A549 (cell line): Measurements from ENCODE around the gene GNPTG. TPM values are rescaled to one million over a fixed set of nuclear protein-coding genes. Genes with fewer than 3 reads are reported as not detected.

ENCODE experiments used
- ATAC-seq, 2 experiments: fragments of 200-7000 bp in 1 of 2; fragments of >200 bp in 1 of 2; cut with Nextera tagmentation in 1 of 2; cut with Tn5 transposase in 1 of 2; 3 replicates each; pipeline versions ENCODE4 v1.8.0 to v1.9.1; 2018 to 2020; ENCODE audit warnings: mild to moderate bottlenecking in 1 of 2, moderate library complexity in 1 of 2
- CTCF ChIA-PET: fragments of 300-600 bp; sonication (Branson Sonifier 250); formaldehyde crosslinking; extraction: SDS; loops from one replicate; lab custom pipeline; 2021; ENCODE audit warnings: antibody characterized with exemption, inconsistent platforms; lab: Yijun Ruan, JAX
- POLR2A ChIA-PET: fragments of 350-600 bp; formaldehyde crosslinking; extraction: SDS; loops from one replicate; lab custom pipeline; 2021; ENCODE audit warnings: antibody characterized with exemption, inconsistent platforms; lab: Yijun Ruan, JAX
- DNase-seq, 2 experiments: peaks; one replicate each; pipeline versions ENCODE4 v3.0.0 to v3.0.0-alpha.2; 2011 to 2016; ENCODE audit warnings: low read depth in 1 of 2, low spot score in 1 of 2
- FAIRE-seq: peaks from 2 replicates; lab custom pipeline; 2011; peaks lifted over from hg19 to GRCh38; lab: Jason Lieb, UNC
- H3K27ac ChIP-seq, 2 experiments: fragments of >200 bp; sonication (Bioruptor Twin); formaldehyde crosslinking; 3 replicates each; pipeline ENCODE4 v1.5.1; 2016 to 2017
- H3K4me1 ChIP-seq: fragments of >200 bp; sonication (Bioruptor Twin); formaldehyde crosslinking; 3 replicates; pipeline ENCODE4 v1.6.1; 2016
- H3K4me2 ChIP-seq: fragments of >200 bp; sonication (Bioruptor Twin); formaldehyde crosslinking; 3 replicates; pipeline ENCODE4 v1.6.1; 2016
- H3K4me3 ChIP-seq: fragments of >200 bp; sonication (Bioruptor Twin); formaldehyde crosslinking; 3 replicates; pipeline ENCODE4 v1.5.1; 2016
- H3K9me3 ChIP-seq: fragments of >200 bp; sonication (Bioruptor Twin); formaldehyde crosslinking; 3 replicates; pipeline ENCODE4 v1.6.1; 2016
- BHLHE40 ChIP-seq: IDR thresholded peaks from 2 replicates; pipeline ENCODE4 v1.6.1; 2012; ENCODE audit warnings: low read depth, low read length, inconsistent platforms
- CBX8 ChIP-seq: fragments of 200-600 bp; sonication (generic); IDR thresholded peaks from 2 replicates; pipeline ENCODE4 v1.6.1; 2016
- EHF ChIP-seq: fragments of 250-450 bp; sonication (Bioruptor Pico); IDR thresholded peaks from 2 replicates; pipeline ENCODE4 v1.5.0; 2020; ENCODE audit warnings: mild to moderate bottlenecking
- EP300 ChIP-seq, 2 experiments: fragments of >200 bp; sonication (Bioruptor Twin); formaldehyde crosslinking; IDR thresholded peaks; 2 replicates in 1 of 2; 3 replicates in 1 of 2; pipeline ENCODE4 v1.6.1; 2016 to 2017
- HEYL ChIP-seq: fragments of 250-450 bp; sonication (Bioruptor Pico); IDR thresholded peaks from 2 replicates; pipeline ENCODE4 v1.8.0; 2021; ENCODE audit warnings: mild to moderate bottlenecking, moderate library complexity
- HOXA7 ChIP-seq: fragments of 250-450 bp; sonication (Bioruptor Pico); IDR thresholded peaks from 2 replicates; pipeline ENCODE4 v1.5.0; 2020; ENCODE audit warnings: mild to moderate bottlenecking, moderate library complexity
- NR3C1 ChIP-seq: fragments of >200 bp; sonication (Bioruptor Twin); formaldehyde crosslinking; IDR thresholded peaks from 3 replicates; pipeline ENCODE4 v1.6.1; 2017
- RAD21 ChIP-seq, 2 experiments: fragments of >200 bp in 1 of 2; sonication (Bioruptor Twin) in 1 of 2; formaldehyde crosslinking in 1 of 2; IDR thresholded peaks in 1 of 2; conservative IDR thresholded peaks in 1 of 2; 2 replicates in 1 of 2; 3 replicates in 1 of 2; pipeline ENCODE4 v1.6.1; 2012 to 2018; ENCODE audit warnings: inconsistent platforms in 1 of 2
- RARB ChIP-seq: fragments of 250-450 bp; sonication (Bioruptor Pico); IDR thresholded peaks from 2 replicates; pipeline ENCODE4 v1.8.0; 2021; ENCODE audit warnings: mild to moderate bottlenecking, moderate library complexity
- TFCP2L1 ChIP-seq: fragments of 250-450 bp; sonication (Bioruptor Pico); IDR thresholded peaks from 2 replicates; pipeline ENCODE4 v1.5.0; 2021; ENCODE audit warnings: mild to moderate bottlenecking
- ZFP36 ChIP-seq: fragments of 450-650 bp; IDR thresholded peaks from 2 replicates; pipeline ENCODE4 v1.6.1; 2014; ENCODE audit warnings: borderline replicate concordance; ENCODE audit not compliant: partially characterized antibody
- WGBS: methylation state at CpG from one replicate; pipeline ENCODE4 v1.1.6; 2017; ENCODE audit errors: missing lambda C conversion rate; 5-methylcytosine and 5-hydroxymethylcytosine counted together
- polyA plus RNA-seq, 4 experiments: library from polyadenylated mRNA; depleted of rRNA in 3 of 4; stranded (reverse); fragments of >200 nt; fragmentation: RNase III in 1 of 4; extraction: RNeasy Plus Mini Kit Qiagen cat#74134 plus additional on column Dnase treatment in 1 of 4; gene quantifications; 2 replicates in 3 of 4; 3 replicates in 1 of 4; pipeline ENCODE4 v1.2.3, GENCODE V29; 2011 to 2017
- TF ChIP-seq, protein P1 (sequence below): fragments of 250-450 bp; sonication (Bioruptor Pico); IDR thresholded peaks from 2 replicates; pipeline ENCODE4 v1.5.0; 2020; ENCODE audit warnings: low read depth, mild to moderate bottlenecking, moderate library complexity
- TF ChIP-seq, protein P2 (sequence below): fragments of 250-450 bp; sonication (Bioruptor Pico); IDR thresholded peaks from 2 replicates; pipeline ENCODE4 v1.5.0; 2021; ENCODE audit warnings: mild to moderate bottlenecking, moderate library complexity, borderline replicate concordance
- TF ChIP-seq, protein P3 (sequence below): fragments of 150-350 bp; IDR thresholded peaks from 2 replicates; pipeline ENCODE4 v1.6.1; 2014; ENCODE audit warnings: low read depth, mild to moderate bottlenecking, low read length
- TF ChIP-seq, protein P4 (sequence below): fragments of 200-600 bp; sonication (generic); IDR thresholded peaks from 2 replicates; pipeline ENCODE4 v1.6.1; 2016; ENCODE audit warnings: antibody characterized with exemption, mild to moderate bottlenecking, moderate library complexity
- TF ChIP-seq, protein P5 (sequence below): fragments of >200 bp; sonication (Bioruptor Twin); formaldehyde crosslinking; IDR thresholded peaks from 2 replicates; pipeline ENCODE4 v1.6.1; 2016
- TF ChIP-seq, protein P6 (sequence below): IDR thresholded peaks from 2 replicates; pipeline ENCODE4 v1.6.1; 2012; ENCODE audit warnings: low read depth, borderline replicate concordance

GNPTG gene
- polyA plus RNA-seq, 2 of the 4 experiments (the other 2 are of a cell fraction): 23.4 to 24.2 TPM

DNA sequence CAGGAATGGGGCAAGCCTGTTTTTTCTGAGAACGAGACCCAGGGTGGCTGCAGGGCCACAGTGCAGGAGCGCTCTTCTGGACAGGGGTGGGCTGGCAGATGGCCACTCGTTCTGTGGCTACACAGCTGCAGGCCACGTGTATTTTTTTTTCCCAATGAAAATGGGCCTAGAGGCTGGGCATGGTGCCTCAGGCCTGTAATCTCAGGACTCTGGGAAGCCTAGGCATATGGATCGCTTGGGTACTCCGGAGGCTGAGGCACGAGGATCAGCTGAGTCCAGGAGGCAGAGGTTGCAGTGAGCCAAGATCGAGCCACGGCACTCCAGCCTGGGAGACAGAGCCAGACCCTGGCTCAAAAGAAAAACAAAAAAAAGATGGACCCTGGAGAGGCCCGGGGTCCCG, 56.0 kb downstream of the GNPTG start:
- peak overlapping the region; percentile 55 for H3K4me3 ChIP-seq
- peaks cover 7% of the 10 kb centered on the region; the same call in 2 of the 3 replicates for H3K4me1 ChIP-seq
- ChIA-PET POLR2A (interaction anchor here (0.5 to 1.9 kb wide), 5 partner anchors 10 to 47 kb away, joined by 3 to 8 read pairs (median 3); partner anchors contain the start of gene UQCC4), CTCF (interaction anchor here (0.8 to 4.5 kb wide), 6 partner anchors 9 to 44 kb away, joined by 3 to 27 read pairs (median 4); no protein-coding TSS in a partner anchor)
- TF ChIP-seq, protein P1, sequence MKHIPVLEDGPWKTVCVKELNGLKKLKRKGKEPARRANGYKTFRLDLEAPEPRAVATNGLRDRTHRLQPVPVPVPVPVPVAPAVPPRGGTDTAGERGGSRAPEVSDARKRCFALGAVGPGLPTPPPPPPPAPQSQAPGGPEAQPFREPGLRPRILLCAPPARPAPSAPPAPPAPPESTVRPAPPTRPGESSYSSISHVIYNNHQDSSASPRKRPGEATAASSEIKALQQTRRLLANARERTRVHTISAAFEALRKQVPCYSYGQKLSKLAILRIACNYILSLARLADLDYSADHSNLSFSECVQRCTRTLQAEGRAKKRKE (CRISPR knock-in tag): no peak
- TF ChIP-seq, protein P2, sequence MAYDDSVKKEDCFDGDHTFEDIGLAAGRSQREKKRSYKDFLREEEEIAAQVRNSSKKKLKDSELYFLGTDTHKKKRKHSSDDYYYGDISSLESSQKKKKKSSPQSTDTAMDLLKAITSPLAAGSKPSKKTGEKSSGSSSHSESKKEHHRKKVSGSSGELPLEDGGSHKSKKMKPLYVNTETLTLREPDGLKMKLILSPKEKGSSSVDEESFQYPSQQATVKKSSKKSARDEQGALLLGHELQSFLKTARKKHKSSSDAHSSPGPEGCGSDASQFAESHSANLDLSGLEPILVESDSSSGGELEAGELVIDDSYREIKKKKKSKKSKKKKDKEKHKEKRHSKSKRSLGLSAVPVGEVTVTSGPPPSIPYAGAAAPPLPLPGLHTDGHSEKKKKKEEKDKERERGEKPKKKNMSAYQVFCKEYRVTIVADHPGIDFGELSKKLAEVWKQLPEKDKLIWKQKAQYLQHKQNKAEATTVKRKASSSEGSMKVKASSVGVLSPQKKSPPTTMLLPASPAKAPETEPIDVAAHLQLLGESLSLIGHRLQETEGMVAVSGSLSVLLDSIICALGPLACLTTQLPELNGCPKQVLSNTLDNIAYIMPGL (CRISPR knock-in tag): no peak
- TF ChIP-seq, protein P3, sequence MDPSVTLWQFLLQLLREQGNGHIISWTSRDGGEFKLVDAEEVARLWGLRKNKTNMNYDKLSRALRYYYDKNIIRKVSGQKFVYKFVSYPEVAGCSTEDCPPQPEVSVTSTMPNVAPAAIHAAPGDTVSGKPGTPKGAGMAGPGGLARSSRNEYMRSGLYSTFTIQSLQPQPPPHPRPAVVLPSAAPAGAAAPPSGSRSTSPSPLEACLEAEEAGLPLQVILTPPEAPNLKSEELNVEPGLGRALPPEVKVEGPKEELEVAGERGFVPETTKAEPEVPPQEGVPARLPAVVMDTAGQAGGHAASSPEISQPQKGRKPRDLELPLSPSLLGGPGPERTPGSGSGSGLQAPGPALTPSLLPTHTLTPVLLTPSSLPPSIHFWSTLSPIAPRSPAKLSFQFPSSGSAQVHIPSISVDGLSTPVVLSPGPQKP: no peak
- TF ChIP-seq NR3C1: no peak
- TF ChIP-seq, protein P4, sequence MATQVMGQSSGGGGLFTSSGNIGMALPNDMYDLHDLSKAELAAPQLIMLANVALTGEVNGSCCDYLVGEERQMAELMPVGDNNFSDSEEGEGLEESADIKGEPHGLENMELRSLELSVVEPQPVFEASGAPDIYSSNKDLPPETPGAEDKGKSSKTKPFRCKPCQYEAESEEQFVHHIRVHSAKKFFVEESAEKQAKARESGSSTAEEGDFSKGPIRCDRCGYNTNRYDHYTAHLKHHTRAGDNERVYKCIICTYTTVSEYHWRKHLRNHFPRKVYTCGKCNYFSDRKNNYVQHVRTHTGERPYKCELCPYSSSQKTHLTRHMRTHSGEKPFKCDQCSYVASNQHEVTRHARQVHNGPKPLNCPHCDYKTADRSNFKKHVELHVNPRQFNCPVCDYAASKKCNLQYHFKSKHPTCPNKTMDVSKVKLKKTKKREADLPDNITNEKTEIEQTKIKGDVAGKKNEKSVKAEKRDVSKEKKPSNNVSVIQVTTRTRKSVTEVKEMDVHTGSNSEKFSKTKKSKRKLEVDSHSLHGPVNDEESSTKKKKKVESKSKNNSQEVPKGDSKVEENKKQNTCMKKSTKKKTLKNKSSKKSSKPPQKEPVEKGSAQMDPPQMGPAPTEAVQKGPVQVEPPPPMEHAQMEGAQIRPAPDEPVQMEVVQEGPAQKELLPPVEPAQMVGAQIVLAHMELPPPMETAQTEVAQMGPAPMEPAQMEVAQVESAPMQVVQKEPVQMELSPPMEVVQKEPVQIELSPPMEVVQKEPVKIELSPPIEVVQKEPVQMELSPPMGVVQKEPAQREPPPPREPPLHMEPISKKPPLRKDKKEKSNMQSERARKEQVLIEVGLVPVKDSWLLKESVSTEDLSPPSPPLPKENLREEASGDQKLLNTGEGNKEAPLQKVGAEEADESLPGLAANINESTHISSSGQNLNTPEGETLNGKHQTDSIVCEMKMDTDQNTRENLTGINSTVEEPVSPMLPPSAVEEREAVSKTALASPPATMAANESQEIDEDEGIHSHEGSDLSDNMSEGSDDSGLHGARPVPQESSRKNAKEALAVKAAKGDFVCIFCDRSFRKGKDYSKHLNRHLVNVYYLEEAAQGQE: no peak
- no peak for TF ChIP-seq HOXA7
- no peak for TF ChIP-seq ZFP36
- TF ChIP-seq TFCP2L1: no peak
- no peak for TF ChIP-seq EP300 (IDR thresholded peaks at IDR 0.05)
- no peak for TF ChIP-seq CBX8
- no peak for TF ChIP-seq RAD21 (conservative IDR thresholded peaks at IDR 0.05 in 1 of 2, IDR thresholded peaks at IDR 0.05 in 1 of 2)
- TF ChIP-seq EHF (CRISPR knock-in tag): no peak
- no peak for TF ChIP-seq BHLHE40
- no peak for TF ChIP-seq RARB (CRISPR knock-in tag)
- no peak for TF ChIP-seq HEYL (CRISPR knock-in tag)
- TF ChIP-seq, protein P5, sequence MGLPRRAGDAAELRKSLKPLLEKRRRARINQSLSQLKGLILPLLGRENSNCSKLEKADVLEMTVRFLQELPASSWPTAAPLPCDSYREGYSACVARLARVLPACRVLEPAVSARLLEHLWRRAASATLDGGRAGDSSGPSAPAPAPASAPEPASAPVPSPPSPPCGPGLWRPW: no peak
- TF ChIP-seq, protein P6, sequence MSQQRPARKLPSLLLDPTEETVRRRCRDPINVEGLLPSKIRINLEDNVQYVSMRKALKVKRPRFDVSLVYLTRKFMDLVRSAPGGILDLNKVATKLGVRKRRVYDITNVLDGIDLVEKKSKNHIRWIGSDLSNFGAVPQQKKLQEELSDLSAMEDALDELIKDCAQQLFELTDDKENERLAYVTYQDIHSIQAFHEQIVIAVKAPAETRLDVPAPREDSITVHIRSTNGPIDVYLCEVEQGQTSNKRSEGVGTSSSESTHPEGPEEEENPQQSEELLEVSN: no peak
- ATAC-seq (peak; percentile 4 to 12; a peak in 3 of 6 replicates), DNase-seq (no peak), FAIRE-seq (no peak)
- H3K4me2 ChIP-seq: peak overlapping the region; percentile 92
- 41% methylated on average over 10 of the region's 11 CpGs for WGBS
- no peaks in the 10 kb centered on the region for H3K9me3 ChIP-seq
- peak overlapping the region in 1 of 2 experiments; percentile 50; a peak in 2 of 6 replicates for H3K27ac ChIP-seq
